Neutrophil (primary cell): ENCODE results near the gene DENND1A.
"Not testable (repeated sequence)": the region's sequence is repeated elsewhere in the genome, so short reads cannot be mapped to it uniquely, and the experiment has no call there.

Experiments
- H3K27ac ChIP-seq: fragments of 200-600 bp; sonication (generic); 2 replicates; pipeline ENCODE4 v1.5.1; 2016; ENCODE audit warnings: mild to moderate bottlenecking, moderate library complexity
- H3K27me3 ChIP-seq: fragments of 200-600 bp; sonication (generic); 2 replicates; pipeline ENCODE4 v1.6.0; 2016; ENCODE audit warnings: mild to moderate bottlenecking
- H3K36me3 ChIP-seq: fragments of 200-600 bp; sonication (generic); 2 replicates; pipeline ENCODE4 v1.5.1; 2017
- H3K4me1 ChIP-seq, 2 experiments: fragments of 200-600 bp in 1 of 2; sonication (generic) in 1 of 2; 1 replicate in 1 of 2; 2 replicates in 1 of 2; pipeline versions ENCODE4 v1.5.1 to v1.6.1; 2013 to 2016; ENCODE audit warnings: low read depth in 1 of 2, low read length in 1 of 2, mild to moderate bottlenecking in 1 of 2, moderate library complexity in 1 of 2; ENCODE audit not compliant: control insufficient read depth in 1 of 2, insufficient read depth in 1 of 2
- H3K4me3 ChIP-seq, 2 experiments: fragments of 200-600 bp in 1 of 2; sonication (generic) in 1 of 2; 1 replicate in 1 of 2; 2 replicates in 1 of 2; pipeline ENCODE4 v1.5.1; 2013 to 2016; ENCODE audit warnings: low read depth in 1 of 2, low read length in 1 of 2, mild to moderate bottlenecking in 1 of 2, moderate library complexity in 1 of 2
- H3K9me3 ChIP-seq: fragments of 200-600 bp; sonication (generic); 2 replicates; pipeline ENCODE4 v1.5.1; 2016
- TF ChIP-seq, protein P1 (sequence below): fragments of 200-600 bp; sonication (generic); IDR thresholded peaks from 2 replicates; pipeline ENCODE4 v1.5.1; 2016; ENCODE audit warnings: antibody characterized with exemption

DENND1A gene

DNA sequence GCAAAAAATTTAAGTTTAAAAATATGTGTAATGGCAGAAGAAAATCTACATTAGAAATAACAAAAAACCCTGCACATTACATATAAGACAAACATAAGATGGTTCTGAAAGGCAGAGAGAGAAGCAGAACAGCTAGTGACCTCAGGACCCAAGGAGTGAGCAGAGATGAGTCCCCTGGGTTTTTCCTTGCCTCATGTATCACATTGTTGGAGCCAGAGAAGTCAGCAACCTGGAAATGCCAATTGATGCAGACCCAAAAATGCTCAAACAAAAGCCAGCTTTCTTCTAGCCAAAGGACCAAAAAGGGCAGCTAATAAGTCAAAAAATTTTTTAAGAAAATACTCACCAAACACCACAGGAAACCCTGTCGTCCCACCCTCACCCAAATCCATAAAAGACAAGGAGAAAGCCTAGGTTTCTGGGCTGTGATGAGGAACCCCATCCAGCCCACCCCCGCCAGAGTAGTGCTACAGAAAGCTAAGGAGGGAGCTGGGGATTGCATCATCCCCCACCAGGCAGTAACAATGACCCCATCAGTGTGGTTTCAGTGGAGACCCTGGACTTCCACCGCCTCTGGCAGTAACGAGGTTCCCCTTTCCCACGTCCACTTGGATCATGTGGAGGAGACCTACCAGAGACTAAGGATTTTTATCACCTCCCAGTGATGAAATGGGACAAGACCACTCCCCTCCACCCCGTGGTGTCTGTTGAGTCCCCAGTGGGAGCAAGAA lies 17.6 kb downstream of the DENND1A start:
- no peaks in the 10 kb centered on the region for H3K27me3 ChIP-seq
- no peak overlapping the region for H3K27ac ChIP-seq
- TF ChIP-seq, protein P1, sequence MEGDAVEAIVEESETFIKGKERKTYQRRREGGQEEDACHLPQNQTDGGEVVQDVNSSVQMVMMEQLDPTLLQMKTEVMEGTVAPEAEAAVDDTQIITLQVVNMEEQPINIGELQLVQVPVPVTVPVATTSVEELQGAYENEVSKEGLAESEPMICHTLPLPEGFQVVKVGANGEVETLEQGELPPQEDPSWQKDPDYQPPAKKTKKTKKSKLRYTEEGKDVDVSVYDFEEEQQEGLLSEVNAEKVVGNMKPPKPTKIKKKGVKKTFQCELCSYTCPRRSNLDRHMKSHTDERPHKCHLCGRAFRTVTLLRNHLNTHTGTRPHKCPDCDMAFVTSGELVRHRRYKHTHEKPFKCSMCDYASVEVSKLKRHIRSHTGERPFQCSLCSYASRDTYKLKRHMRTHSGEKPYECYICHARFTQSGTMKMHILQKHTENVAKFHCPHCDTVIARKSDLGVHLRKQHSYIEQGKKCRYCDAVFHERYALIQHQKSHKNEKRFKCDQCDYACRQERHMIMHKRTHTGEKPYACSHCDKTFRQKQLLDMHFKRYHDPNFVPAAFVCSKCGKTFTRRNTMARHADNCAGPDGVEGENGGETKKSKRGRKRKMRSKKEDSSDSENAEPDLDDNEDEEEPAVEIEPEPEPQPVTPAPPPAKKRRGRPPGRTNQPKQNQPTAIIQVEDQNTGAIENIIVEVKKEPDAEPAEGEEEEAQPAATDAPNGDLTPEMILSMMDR: no peak
- no peak overlapping the region for H3K4me3 ChIP-seq
- H3K4me1 ChIP-seq: peaks cover 5 to 6% of the 10 kb centered on the region in 2 experiments
- H3K9me3 ChIP-seq: no peaks in the 10 kb centered on the region
- H3K36me3 ChIP-seq: no peaks in the 10 kb centered on the region

DNA sequence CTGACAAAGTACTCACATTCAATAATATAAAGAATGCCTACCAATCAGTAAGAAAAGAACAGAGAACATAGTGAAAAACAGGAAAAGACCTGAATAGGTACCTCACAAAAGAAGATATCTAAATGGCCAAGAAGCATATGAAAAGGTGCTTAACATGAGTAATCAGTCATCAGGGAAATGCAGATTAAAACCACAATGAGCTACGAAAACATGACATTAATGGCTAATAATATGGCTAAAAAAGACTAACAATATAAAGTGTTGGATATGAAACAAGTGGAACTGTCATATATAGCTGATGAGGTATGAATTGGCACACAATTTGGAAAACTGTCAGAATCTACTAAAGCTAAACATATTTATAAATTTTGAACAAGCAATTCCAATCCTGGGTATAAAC lies 18.9 kb downstream of the DENND1A start:
- H3K27me3 ChIP-seq: no peaks in the 10 kb centered on the region
- H3K9me3 ChIP-seq: no peaks in the 10 kb centered on the region
- no peak overlapping the region for H3K27ac ChIP-seq
- no peaks in the 10 kb centered on the region for H3K36me3 ChIP-seq
- TF ChIP-seq, protein P1: no peak
- peaks cover 5 to 6% of the 10 kb centered on the region in 2 experiments for H3K4me1 ChIP-seq
- no peak overlapping the region for H3K4me3 ChIP-seq

DNA sequence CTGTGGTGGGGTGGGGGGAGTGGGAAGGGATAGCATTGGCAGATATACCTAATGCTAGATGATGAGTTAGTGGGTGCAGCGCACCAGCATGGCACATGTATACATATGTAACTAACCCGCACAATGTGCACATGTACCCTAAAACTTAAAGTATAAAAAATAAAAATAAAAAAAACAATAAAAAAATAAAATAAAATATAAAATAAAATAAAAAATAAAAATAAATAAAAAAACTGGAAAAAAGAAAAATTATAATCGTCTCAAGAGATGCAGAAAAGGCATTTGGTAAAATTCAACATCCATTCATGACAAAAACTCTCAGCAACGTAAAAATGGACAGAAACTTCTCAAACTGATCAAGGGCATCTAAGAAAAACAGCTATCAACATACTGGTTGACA lies 20.7 kb downstream of the DENND1A start:
- H3K4me3 ChIP-seq, H3K36me3 ChIP-seq, H3K4me1 ChIP-seq, H3K27me3 ChIP-seq, H3K27ac ChIP-seq, H3K9me3 ChIP-seq: not testable (repeated sequence)

DNA sequence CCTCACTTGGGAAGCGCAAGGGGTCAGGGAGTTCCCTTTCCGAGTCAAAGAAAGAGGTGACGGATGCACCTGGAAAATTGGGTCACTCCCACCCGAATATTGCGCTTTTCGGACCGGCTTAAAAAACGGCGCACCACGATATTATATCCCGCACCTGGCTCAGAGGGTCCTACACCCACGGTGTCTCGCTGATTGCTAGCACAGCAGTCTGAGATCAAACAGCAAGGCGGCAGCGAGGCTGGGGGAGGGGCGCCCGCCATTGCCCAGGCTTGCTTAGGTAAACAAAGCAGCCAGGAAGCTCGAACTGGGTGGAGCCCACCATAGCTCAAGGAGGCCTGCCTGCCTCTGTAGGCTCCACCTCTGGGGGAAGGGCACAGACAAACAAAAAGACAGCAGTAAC lies 26.4 kb downstream of the DENND1A start:
- not testable (repeated sequence) for H3K4me3 ChIP-seq, H3K27ac ChIP-seq, H3K9me3 ChIP-seq, H3K36me3 ChIP-seq, H3K27me3 ChIP-seq
- peaks cover 9 to 10% of the 10 kb centered on the region in 2 experiments for H3K4me1 ChIP-seq

DNA sequence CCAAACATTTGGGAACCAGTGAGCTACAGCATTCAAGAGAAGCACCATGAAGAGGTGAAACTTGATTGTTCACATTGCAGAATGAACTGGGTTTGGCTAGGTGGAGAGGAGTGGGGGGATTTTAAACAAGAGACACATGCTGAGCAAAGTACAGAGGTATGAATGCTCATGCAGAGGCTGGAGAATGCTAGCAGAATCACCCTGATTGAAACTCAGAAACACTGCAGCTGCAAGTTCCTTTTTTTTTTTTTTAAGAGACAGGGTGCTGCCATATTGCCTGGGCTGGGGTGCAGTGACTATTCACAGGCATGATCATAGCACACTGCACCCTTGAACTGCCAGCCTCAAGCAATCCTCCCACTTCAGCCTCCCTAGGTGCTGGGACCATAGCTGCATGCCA lies 35.1 kb downstream of the DENND1A start:
- Histone ChIP-seq H3K27ac (no peak overlapping the region), H3K9me3 (no peaks in the 10 kb centered on the region)

DNA sequence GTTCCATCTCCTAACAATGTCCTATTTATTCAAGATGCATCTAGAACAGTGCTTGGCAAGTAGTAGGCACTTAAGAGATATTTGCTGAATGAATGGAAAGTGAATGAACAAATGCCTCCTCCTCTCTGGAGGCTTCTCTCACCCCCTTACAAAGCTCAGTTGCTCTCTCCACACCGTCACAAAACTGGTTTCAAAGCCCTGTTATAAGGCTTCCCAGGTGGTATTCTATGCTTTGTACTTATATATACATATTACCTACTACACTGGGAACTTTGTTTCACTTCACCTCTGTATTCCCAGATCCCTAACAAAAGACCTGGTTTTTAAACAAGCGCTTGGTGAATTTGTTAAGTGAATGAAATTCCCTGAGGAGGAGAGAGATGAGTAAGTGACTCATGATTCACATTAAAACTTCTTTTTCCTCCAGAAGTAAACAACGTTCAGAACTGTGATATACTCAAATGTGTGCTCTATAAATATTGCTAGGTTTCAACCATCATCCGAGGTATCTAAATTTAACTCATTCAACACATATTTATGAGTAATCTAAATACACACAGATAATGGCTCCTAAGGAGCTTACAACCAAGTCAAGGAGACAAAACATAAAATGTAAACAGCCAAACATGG lies 36.0 kb downstream of the DENND1A start:
- TF ChIP-seq, protein P1: no peak
- H3K4me1 ChIP-seq: peaks cover 0 to 2% of the 10 kb centered on the region in 2 experiments
- H3K27ac ChIP-seq: no peak overlapping the region
- no peaks in the 10 kb centered on the region for H3K27me3 ChIP-seq
- H3K4me3 ChIP-seq: no peak overlapping the region
- H3K9me3 ChIP-seq: no peaks in the 10 kb centered on the region
- no peaks in the 10 kb centered on the region for H3K36me3 ChIP-seq

More for the DNA sequence above, 35.1 kb downstream of the DENND1A start:
- Histone ChIP-seq H3K4me1 (peaks cover 0 to 4% of the 10 kb centered on the region in 2 experiments), H3K27me3 (no peaks in the 10 kb centered on the region), H3K36me3 (no peaks in the 10 kb centered on the region), H3K4me3 (no peak overlapping the region)
- TF ChIP-seq, protein P1: no peak
